SK-N-MC (cell line): ENCODE results near the gene EYA3.

Source experiments
- EZH2 ChIP-seq: fragments of 200-600 bp; sonication (generic); IDR thresholded peaks from one replicate; pipeline ENCODE4 v1.6.1; 2017; ENCODE audit warnings: antibody characterized with exemption
- FOXP2 ChIP-seq: optimal IDR thresholded peaks from 2 replicates; pipeline ENCODE3; 2011; ENCODE audit warnings: mild to moderate bottlenecking, moderate library complexity; ENCODE audit not compliant: insufficient read depth; ENCODE audit errors: extremely low read length, control extremely low read depth

- TF ChIP-seq EZH2 (no peak), FOXP2 (no peak)
Measured at GRCh38 chr1:28136169-28136921, 47.9 kb upstream of the EYA3 start.
